Activated CD8-positive, alpha-beta memory T cell treated with anti-CD3 and anti-CD28 coated beads for 36 hours (primary cell): ENCODE measurements around the gene SMIM17. TPM values are rescaled to one million over a fixed set of nuclear protein-coding genes. Genes with fewer than 3 reads are reported as not detected.

ENCODE experiments used
- CTCF ChIA-PET: fragments of 350-600 bp; sonication (Branson Sonifier 250); formaldehyde crosslinking; loops from one replicate; lab custom pipeline; 2021; ENCODE audit warnings: antibody characterized with exemption; lab: Charles Lee
- POLR2A ChIA-PET: fragments of 350-600 bp; sonication (Branson Sonifier 250); formaldehyde crosslinking; loops from one replicate; lab custom pipeline; 2021; ENCODE audit warnings: antibody characterized with exemption; lab: Charles Lee
- total RNA-seq, 2 experiments: library from RNA; stranded (reverse); gene quantifications; one replicate each; pipeline ENCODE4 v1.2.3, GENCODE V29; 2021

Gene SMIM17
- total RNA-seq: not detected

GRCh38 chr19:56642711-56643459, at the start of gene SMIM17:
Gene SMIM17, plus strand, starts transcription at chr19:56643159. Its CDS starts 2,509 bp downstream, at chr19:56645668.
- POLR2A ChIA-PET: no interaction called here
- CTCF ChIA-PET: no interaction called here

- ChIA-PET POLR2A (no interaction called here), CTCF (interaction anchor here (0.6 kb wide), 1 partner anchor 200 kb away, joined by 3 read pairs; no protein-coding TSS in a partner anchor)
Observed at GRCh38 chr19:56594446-56594782, 48.5 kb upstream of the SMIM17 start.

DNA sequence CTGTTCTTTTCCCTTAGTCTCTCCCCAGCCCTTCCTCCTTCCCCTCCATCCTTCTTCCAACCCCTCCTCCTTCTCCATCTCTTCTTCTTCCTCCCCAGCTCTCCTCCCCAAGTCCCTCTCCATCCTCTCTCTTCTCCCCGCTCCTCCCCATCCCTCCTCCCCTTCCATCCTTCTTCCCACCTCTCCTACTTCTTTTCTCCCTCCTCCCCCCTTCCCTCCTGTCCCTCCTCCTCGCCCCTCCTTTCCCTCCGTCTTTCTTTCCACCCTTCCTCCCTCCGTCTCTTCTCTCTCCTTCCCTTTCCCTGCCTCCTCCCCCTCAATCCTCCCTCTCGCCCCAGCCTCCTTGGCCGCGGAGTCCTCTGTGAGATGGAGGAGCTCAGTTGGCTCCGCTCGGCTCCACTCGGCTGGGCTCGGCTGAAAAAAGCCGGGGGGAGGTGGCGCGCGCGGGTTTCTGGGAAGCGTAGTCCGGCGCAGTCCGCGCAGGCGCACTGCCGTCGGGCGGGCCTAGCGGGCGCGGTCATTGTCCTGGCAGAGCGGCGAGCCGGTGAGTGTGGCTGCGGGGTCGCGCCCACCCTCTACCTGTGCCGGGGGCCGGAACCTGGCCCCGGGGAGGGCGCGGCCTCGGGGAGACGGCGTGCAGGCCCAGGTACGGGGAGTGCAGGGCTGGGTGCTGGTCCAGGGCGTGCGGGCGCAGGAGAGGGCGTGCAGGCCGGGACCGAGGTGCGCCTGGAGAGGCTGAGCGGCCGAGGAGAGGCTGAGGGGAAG, 48.0 kb upstream of the SMIM17 start, which contains the start of gene ZNF71:
TSS of gene ZNF71 (plus strand) at position 520 of the 765 bp plus-strand sequence. CDS start 6,257 bp downstream, outside the sequence.
- POLR2A ChIA-PET: interaction anchor here (0.7 kb wide), 1 partner anchor 151 kb away, joined by 3 read pairs; no protein-coding TSS in a partner anchor
- CTCF ChIA-PET: interaction anchor here (0.6 kb wide), 1 partner anchor 200 kb away, joined by 3 read pairs; no protein-coding TSS in a partner anchor

DNA sequence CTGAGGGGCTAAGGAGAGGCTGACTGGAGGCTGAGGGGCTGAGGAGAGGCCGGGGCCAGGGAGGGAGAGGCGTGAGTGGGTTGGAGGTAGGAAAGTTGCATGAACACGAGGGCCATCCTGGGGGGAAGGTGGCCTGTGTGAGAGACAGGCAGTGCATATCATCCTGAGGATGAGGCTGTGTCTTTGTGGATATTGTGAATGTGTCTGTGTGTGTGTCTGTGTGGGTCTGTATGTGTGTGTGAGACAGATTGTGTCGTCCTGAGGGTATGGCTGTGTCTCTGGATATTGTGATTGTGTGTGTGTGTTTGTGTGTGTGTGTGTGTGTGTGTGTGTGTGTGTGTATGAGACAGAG, 47.4 kb upstream of the SMIM17 start:
- ChIA-PET POLR2A (interaction anchor here (0.7 kb wide), 1 partner anchor 152 kb away, joined by 3 read pairs; no protein-coding TSS in a partner anchor), CTCF (no interaction called here)

DNA sequence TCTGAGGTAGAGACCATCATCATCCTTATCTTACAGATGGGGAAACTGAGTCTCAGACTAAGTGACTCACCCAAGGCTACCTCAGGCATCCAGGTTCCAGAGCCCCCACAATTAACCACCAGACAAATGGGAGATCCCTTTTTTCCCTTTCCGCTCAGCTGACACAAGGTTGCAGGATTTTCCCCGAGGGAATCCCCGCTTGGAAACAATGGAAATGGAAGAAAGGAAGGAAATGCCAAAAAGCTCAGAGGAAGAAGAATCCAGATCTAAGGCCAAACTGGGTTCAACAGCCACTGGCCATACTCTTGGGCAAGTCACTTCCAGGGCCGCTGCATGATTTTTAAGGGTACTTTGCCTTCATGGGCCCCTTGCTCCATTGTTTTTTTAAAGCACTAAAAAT, 46.3 kb upstream of the SMIM17 start:
- ChIA-PET POLR2A (no interaction called here), CTCF (no interaction called here)

DNA sequence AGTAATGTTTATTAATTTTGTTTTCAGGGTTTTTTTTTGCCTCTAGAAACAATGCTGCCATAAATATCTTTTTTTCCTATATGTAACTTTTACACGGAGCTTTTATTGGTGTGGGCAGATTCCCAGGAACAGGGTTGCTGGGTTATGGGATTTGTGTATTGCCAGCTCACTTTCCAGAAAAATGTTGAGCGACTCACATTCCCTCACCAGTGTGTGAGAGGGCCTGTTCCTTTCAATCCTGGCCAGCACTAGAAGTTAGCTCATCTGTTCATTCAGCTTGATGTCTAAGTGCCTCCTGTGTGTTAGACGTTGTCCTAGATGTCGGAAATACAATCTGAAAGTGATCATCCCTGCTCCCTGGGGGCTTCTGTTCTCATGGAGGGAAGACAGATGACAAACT, 45.3 kb upstream of the SMIM17 start:
- POLR2A ChIA-PET: no interaction called here
- CTCF ChIA-PET: no interaction called here

- ChIA-PET POLR2A (no interaction called here), CTCF (no interaction called here)
Observed at GRCh38 chr19:56601375-56601774, 41.6 kb upstream of the SMIM17 start.

DNA sequence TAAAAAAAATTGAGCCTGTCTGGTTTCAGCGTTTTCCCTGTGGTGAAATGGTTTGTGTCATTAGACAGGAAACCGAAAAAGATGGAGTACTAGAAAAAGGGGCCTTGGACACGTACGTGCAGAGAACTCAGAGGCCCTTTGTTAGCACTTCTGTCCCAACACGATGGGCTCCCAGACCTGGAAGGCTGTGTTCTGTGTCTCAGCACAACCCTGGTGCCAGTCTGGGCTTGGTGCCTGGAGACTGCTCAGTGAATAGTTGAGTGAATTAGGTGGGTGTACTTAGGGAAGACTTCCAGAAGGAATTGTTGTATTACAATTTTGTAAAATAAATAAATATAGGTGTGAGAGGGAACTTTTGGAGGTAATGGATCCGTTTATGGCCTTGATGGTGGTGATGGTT, 39.1 kb upstream of the SMIM17 start:
- POLR2A ChIA-PET: no interaction called here
- CTCF ChIA-PET: no interaction called here

DNA sequence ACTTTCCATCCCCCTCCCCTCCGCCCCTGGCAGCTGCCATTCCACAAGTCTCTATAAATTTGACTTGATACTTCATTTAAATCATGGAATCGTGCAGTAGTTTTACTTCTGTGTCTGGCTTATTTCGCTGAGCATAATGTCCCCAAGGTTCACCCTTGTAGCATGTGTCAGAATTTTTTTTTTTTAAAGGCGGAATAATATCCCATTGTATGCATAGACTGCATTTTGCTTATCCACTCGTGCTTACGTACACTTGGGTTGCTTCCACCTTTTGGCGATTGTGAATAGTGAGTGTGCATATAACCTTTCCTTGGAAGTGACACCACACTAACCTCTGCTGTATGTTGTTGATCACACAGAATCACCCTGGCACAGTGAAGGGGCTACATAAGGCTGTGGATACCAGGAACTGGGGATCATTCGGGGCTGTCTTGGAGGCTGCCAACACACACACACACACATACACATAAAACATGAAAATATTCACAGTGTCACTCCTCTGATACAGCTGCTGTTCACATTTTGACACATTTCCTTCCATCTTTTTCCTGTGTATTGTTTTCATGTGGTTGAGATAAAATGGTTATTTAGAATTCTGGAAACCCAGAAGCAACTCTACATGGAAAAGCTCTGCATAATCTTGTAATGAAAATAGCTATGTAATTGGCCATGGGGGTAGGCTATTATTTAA, 34.5 kb upstream of the SMIM17 start:
- CTCF ChIA-PET: no interaction called here
- POLR2A ChIA-PET: no interaction called here

DNA sequence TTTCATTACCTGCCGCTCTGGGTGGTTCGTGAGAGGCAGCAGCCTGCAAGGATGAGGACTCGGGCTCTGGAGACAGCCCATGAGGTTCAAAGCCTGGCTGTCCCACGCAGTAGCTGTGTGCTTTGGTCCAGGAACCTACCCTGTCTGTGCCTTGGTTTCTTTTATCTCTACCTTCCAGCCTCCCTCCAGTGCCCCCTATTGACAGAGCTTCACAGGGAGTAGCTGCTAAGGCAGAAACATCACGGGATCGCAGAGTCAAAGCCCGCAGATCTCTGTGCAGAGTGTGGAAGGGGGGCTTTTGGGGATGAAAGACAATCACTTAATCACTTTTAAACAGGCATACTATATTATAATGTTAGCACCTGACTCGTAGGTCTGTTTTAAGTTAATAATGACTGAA, 31.7 kb upstream of the SMIM17 start:
- ChIA-PET CTCF (no interaction called here), POLR2A (no interaction called here)

GRCh38 chr19:56612737-56613136, 30.2 kb upstream of the SMIM17 start:
- CTCF ChIA-PET: no interaction called here
- POLR2A ChIA-PET: no interaction called here

GRCh38 chr19:56613639-56614038, 29.3 kb upstream of the SMIM17 start:
- ChIA-PET POLR2A (no interaction called here), CTCF (interaction anchor here (0.8 kb wide), 1 partner anchor 114 kb away, joined by 3 read pairs; no protein-coding TSS in a partner anchor)

- CTCF ChIA-PET: interaction anchor here (0.6 kb wide), 1 partner anchor 311 kb away, joined by 3 read pairs; no protein-coding TSS in a partner anchor
Observed at GRCh38 chr19:56617531-56617930, 25.4 kb upstream of the SMIM17 start.

DNA sequence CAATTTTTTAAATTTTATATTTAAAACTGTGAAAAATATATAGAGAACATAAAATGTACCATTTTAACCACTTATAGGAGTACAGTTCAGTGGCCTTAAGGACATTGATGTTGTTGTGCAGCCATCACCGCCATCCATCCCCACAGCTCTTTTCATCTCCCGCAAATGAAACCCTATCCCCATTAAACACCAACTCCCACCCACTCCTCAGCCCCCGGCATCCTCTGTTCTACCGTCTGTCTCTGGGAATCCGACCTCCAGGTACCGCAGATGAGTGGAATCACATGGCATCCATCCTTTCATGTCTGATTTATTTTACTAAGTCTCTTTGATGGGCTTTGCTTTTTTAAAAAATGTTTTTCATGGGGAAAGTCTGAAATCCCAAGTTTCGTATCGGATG, 23.8 kb upstream of the SMIM17 start:
- POLR2A ChIA-PET: no interaction called here
- CTCF ChIA-PET: no interaction called here

More at GRCh38 chr19:56617531-56617930, 25.4 kb upstream of the SMIM17 start:
- POLR2A ChIA-PET: no interaction called here

DNA sequence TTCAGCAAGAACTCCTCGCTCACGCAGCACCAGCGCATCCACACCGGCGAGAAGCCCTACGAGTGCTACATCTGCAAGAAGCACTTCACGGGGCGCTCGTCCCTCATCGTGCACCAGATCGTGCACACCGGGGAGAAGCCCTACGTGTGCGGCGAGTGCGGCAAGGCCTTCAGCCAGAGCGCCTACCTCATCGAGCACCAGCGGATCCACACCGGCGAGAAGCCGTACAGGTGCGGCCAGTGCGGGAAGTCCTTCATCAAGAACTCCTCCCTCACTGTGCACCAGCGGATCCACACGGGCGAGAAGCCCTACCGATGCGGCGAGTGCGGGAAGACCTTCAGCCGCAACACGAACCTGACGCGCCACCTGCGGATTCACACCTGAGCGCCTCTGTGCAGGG, 20.6 kb upstream of the SMIM17 start:
- CTCF ChIA-PET: no interaction called here
- POLR2A ChIA-PET: no interaction called here

DNA sequence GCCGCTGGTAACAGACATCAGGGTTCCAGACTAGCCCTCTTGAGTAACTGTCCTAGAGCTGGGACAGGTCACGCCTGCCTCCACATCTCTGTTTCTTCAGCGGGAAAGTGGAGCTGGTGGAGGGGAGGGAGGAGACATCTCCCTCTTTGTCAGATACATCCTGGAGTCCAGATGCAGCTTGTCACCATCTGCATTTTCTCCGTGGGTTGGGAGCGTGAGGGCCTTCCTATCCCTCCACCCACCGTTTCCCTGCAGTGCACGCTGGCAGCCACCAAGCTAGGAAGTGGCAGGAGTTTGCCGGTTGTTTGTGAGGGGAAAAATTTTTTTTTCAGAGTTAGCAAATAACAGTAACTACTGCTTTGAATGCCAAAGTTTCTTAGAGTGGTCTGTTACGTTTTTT, 20.0 kb upstream of the SMIM17 start:
- ChIA-PET CTCF (no interaction called here), POLR2A (no interaction called here)

GRCh38 chr19:56625708-56626107, 17.3 kb upstream of the SMIM17 start:
- ChIA-PET CTCF (no interaction called here), POLR2A (no interaction called here)

DNA sequence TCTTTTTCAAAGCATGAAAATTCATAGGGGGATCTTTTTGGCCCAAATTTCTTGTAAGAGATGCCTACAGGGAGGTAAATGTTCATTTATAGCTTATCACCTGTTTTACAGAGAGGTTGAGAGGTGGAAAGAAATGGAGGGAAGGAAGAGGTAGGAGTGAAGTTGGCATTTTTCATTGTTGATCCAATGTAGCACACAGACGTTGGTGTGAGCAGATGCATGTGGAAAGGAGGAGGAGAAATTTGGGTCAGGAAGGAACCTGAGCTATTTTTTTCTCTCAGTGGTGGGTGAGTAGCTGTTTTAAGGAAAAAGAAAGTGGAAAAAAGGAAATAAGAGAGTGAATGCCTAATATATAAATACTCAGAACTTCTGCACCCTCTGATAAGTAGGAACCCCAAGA, 9.9 kb upstream of the SMIM17 start:
- CTCF ChIA-PET: no interaction called here
- POLR2A ChIA-PET: no interaction called here

DNA sequence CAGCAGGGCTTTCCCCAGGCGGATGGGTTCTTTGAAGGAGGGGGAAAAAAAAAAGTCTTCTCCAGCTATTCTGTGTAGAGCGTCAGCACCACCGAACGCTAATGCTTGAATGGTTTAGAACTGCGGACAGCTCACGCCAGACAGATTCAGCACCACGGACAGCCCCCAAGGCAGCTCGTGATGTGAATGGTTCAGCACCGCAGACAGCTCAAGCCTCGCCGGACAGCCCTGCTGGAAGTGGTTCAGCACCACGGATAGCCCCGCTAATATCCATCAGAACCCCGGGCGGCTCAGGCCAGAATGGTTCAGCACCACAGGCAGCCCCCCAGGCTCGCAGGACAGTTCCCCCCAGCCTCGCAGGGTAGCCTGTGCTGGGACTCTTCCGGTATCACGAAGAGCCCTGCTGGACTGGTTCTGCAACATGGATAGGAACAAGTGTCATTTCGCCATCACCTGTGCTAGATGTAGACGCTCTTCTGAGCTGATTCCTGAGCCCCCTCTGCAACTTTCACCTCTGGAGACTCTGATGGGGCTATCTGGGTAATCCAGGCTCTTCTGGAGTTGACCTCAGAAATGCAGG, 4.9 kb upstream of the SMIM17 start:
- ChIA-PET POLR2A (no interaction called here), CTCF (no interaction called here)

GRCh38 chr19:56639217-56639616, 3.7 kb upstream of the SMIM17 start:
- CTCF ChIA-PET: no interaction called here
- POLR2A ChIA-PET: no interaction called here
